GM19023 (cell line): Measurements from ENCODE around the gene FAM107B.

Experiments
- ATAC-seq: cut with Tn5 transposase; IDR thresholded peaks from one replicate; pipeline ENCODE4 v1.9.1; 2021; ENCODE audit warnings: mild to moderate bottlenecking, moderate library complexity; ENCODE audit not compliant: unreplicated experiment

Gene FAM107B

DNA sequence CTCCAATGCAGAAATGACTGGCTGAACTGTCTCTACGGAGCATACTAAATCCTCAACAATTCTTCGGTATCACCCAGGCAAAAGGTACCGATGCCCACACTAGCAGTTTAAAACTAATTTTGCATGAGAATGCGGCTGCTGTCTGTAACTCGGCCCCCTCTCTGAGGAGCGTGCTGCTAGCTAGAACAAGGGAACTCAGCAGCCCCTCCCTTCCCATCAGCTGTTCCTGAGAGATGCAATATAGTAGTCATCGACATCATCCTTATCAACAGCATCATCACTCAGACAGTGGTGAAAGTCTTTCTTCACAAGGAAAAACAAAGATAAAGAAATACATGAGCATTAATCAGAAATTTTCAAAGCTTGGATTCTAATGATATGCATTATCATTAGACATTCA lies 254.9 kb downstream of the FAM107B start:
- no peak for ATAC-seq

GRCh38 chr10:14518149-14518548 lies 256.5 kb downstream of the FAM107B start:
- ATAC-seq, result no peak

- ATAC-seq, result no peak
These were observed 261.6 kb downstream of the FAM107B start for GRCh38 chr10:14513123-14513522.

DNA sequence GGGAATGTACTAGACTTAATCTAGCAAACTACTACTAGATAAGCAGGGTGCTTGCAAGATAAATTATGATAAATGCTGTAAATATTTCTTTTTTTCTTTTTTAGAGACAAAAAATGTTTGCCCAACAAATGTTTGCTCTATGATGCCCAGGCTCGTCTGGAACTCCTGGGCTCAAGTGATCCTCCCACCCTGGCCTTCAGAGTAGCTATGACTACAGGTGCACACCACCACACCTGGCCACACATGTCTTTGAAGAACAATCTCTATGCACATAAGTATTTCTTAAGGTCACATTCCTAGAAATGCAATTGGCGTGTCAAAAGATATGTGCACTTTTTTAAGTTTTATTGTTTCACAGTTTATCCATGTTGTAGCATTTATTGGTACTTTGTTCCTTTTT lies 264.4 kb downstream of the FAM107B start:
- ATAC-seq, result no peak

- no peak for ATAC-seq
These were observed 266.0 kb downstream of the FAM107B start for GRCh38 chr10:14508725-14509124.

GRCh38 chr10:14507781-14508180 lies 266.9 kb downstream of the FAM107B start:
- no peak for ATAC-seq

GRCh38 chr10:14507176-14507575 lies 267.5 kb downstream of the FAM107B start:
- ATAC-seq, result no peak

DNA sequence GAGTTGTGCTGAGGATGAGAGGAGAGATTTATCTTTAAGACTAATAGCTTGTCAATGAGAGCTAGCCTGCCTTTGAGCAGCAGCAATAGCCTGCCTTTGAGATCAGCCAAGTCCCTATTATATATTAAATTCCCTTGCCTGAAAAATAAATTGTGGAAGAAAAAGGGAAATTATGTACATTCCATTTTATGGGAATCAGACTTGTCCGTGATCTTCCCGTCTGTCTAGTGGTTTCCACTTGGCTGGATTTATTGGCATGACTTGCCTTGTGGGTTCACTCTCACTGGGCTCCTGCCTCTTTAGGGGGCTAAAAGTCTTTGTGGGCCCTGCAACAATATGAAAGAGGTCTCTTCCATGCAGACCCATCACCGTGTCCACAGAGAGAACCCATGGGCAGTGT lies 272.3 kb downstream of the FAM107B start:
- ATAC-seq, result no peak

- no peak for ATAC-seq
These were observed 274.4 kb downstream of the FAM107B start for GRCh38 chr10:14500172-14500765.

DNA sequence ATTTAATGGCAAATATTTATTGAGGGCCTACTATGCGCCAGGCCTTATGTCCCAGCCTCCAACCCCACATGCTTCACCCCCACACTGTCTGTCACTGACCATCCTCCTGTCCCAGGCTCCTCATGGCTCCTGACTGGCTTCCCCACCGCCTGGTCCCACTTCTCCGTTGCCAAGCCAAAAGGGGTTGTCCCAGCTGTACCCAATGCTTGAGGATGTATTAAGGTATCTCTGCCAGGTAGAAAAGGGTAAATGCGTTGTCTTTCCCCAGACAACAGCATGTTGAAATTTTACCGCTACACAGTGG lies 275.1 kb downstream of the FAM107B start:
- ATAC-seq, result no peak

- ATAC-seq, result no peak
These were observed 276.4 kb downstream of the FAM107B start for GRCh38 chr10:14498326-14498725.

- ATAC-seq, result no peak
These were observed 282.9 kb downstream of the FAM107B start for GRCh38 chr10:14491811-14492210.

DNA sequence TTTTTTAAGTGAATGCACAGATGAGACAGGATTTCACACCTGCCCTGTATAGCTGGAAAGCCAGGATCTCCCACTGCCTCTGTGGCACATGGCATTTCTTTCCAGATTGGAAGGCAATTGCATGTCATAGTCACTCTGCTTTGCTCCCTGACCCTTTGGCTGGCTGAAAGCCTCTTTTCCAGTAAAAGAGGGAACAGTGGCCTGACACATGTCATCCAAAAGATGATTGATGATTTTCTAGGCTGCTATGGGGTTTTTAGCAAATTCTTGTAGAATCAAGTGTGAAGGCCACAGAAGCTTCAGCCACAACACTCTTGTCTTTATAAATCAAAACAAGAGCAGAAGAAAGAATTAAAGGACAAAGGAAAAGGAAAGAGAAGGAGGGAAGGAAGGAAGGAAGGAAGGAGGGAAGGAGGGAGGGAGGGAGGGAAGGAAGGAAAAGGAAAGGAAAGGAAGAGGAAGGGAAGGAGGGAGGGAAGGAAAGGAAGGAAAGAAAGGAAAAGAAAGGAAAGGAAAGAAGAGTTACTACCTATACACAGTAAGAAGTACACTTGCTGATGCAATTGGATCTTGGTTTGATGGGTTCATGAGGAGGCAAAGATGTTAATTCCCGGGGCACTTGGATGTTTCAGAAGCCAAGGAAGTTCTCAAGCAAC lies 285.0 kb downstream of the FAM107B start:
- no peak for ATAC-seq

- ATAC-seq, result no peak
These were observed 287.2 kb downstream of the FAM107B start for GRCh38 chr10:14487488-14487883.

GRCh38 chr10:14486777-14487487 lies 287.8 kb downstream of the FAM107B start:
- no peak for ATAC-seq

GRCh38 chr10:14485986-14486385 lies 288.7 kb downstream of the FAM107B start:
- no peak for ATAC-seq

DNA sequence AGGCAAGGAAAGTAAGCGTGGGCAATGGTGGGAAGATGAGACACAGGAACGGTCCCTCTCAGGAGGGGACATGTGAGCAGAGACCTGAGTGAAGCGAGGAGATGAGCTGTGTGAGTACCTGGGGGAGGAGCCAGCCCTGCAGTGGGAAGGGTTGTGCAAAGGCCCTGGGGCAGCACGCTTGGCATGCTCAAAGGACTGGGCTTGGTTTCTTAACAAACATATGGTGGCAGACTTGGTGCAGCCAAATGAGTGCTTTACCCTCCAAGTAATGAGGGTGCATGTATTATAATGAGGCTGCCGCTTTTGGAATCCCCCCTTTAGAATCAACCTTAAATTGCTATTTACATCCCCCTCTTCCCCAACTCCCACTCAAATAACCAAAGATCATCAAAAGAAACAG lies 291.3 kb downstream of the FAM107B start:
- ATAC-seq, result no peak

GRCh38 chr10:14481752-14482151 lies 292.9 kb downstream of the FAM107B start:
- ATAC-seq, result no peak

DNA sequence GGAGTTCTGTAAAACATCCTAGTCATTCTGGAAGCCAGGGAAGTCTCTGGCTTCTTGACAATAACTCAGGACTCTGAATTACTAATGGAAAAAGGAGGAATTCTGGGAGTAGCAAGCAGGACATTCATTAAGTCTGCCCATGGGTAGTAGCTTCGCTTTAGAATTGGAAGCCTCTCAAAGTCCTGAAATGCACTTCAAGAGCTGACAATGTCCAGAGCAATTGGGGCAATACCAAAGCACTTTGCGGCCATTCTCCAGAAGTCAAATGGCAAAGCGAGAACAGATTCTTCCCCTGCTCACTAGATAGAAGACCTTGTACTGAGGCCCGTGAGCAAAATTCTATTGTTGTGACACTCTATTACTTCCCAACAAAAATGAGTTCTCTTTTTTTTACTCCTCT lies 293.7 kb downstream of the FAM107B start:
- ATAC-seq, result no peak

GRCh38 chr10:14478604-14479003 lies 296.1 kb downstream of the FAM107B start:
- no peak for ATAC-seq

GRCh38 chr10:14478201-14478600 lies 296.5 kb downstream of the FAM107B start:
- no peak for ATAC-seq

- no peak for ATAC-seq
These were observed 297.3 kb downstream of the FAM107B start for GRCh38 chr10:14477408-14477710.
